ENCODE measurements around the gene ITSN1. TPM values are rescaled to one million over a fixed set of nuclear protein-coding genes. Genes with fewer than 3 reads are reported as not detected.

Gene ITSN1
- total and polyA plus RNA-seq, 2 of the 13 experiments (the other 11 are each of a cell fraction or from before 2014, with no cell fraction given), result 26.1 to 33.8 TPM

DNA sequence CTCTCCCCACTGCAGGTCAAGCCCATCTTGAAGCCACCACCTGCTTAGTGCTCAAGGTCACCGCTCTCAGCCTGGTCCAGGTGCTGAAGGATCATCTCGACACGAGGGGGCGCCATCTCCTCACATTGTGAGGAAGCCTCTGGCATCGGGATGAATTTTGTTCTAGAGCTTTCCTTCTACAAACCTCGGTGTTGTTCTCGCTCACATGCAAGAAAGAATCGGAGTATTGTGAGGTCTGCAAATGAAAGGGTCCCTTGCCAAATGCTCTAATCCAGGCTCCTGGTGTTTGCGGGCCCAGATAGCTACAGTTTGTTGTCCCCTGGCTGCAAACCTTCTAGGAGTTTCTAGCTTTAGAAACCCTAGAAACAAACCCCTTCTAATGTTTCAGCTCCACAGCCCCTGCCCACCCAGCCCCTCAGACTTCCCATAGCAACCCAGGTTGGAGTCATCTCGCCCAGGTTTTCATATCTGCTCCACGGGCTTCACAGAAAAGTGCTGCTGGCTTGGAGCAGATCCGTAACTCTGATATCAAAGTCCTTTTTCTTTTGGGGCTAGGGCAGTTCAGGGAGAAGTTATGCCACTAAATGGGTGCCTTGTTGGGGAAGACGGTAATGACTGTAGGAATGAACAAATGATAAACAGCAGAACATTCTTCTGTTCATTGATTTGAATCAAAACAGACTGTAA, 281.9 kb downstream of the ITSN1 start (continued):
- no peak for TF ChIP-seq ZNF746 (CRISPR knock-in tag; IDR thresholded peaks at IDR 0.05)
- no peak for TF ChIP-seq HMGA1 (CRISPR knock-in tag; conservative IDR thresholded peaks at IDR 0.05)
- TF ChIP-seq ARID3A (IDR thresholded peaks at IDR 0.05; ENCODE audit: low read depth, low read length), result peak; percentile 24; the same call in 1 of the 2 replicates
- TF ChIP-seq ATF5 (CRISPR knock-in tag; IDR thresholded peaks at IDR 0.05; ENCODE audit: low read depth), result no peak
- TF ChIP-seq STAT6 (CRISPR knock-in tag; IDR thresholded peaks at IDR 0.05; ENCODE audit: borderline replicate concordance), result no peak
- TF ChIP-seq ZNF639 (CRISPR knock-in tag; conservative IDR thresholded peaks at IDR 0.05), result no peak
- no peak for TF ChIP-seq ZNF776 (CRISPR knock-in tag; IDR thresholded peaks at IDR 0.05)
- TF ChIP-seq, protein P1, sequence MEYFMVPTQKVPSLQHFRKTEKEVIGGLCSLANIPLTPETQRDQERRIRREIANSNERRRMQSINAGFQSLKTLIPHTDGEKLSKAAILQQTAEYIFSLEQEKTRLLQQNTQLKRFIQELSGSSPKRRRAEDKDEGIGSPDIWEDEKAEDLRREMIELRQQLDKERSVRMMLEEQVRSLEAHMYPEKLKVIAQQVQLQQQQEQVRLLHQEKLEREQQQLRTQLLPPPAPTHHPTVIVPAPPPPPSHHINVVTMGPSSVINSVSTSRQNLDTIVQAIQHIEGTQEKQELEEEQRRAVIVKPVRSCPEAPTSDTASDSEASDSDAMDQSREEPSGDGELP (IDR thresholded peaks at IDR 0.05; ENCODE audit: borderline replicate concordance, low read depth), result no peak
- TF ChIP-seq DPF2 (CRISPR knock-in tag; IDR thresholded peaks at IDR 0.05; ENCODE audit: borderline replicate concordance, low read depth), result no peak
- TF ChIP-seq ZNF44 (CRISPR knock-in tag; IDR thresholded peaks at IDR 0.05), result no peak
- TF ChIP-seq SMARCE1 (IDR thresholded peaks at IDR 0.05; ENCODE audit: borderline replicate concordance), result no peak
- TF ChIP-seq ZNF576 (CRISPR knock-in tag; IDR thresholded peaks at IDR 0.05), result no peak
- TF ChIP-seq ZNF260 (CRISPR knock-in tag; IDR thresholded peaks at IDR 0.05; ENCODE audit: borderline replicate concordance, low read depth), result no peak
- peak; percentile 54; the same call in 1 of the 2 replicates for TF ChIP-seq GATAD2A (CRISPR knock-in tag; IDR thresholded peaks at IDR 0.05)
- TF ChIP-seq, protein P2, sequence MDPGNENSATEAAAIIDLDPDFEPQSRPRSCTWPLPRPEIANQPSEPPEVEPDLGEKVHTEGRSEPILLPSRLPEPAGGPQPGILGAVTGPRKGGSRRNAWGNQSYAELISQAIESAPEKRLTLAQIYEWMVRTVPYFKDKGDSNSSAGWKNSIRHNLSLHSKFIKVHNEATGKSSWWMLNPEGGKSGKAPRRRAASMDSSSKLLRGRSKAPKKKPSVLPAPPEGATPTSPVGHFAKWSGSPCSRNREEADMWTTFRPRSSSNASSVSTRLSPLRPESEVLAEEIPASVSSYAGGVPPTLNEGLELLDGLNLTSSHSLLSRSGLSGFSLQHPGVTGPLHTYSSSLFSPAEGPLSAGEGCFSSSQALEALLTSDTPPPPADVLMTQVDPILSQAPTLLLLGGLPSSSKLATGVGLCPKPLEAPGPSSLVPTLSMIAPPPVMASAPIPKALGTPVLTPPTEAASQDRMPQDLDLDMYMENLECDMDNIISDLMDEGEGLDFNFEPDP (CRISPR knock-in tag; conservative IDR thresholded peaks at IDR 0.05), result no peak
- TF ChIP-seq, protein P3, sequence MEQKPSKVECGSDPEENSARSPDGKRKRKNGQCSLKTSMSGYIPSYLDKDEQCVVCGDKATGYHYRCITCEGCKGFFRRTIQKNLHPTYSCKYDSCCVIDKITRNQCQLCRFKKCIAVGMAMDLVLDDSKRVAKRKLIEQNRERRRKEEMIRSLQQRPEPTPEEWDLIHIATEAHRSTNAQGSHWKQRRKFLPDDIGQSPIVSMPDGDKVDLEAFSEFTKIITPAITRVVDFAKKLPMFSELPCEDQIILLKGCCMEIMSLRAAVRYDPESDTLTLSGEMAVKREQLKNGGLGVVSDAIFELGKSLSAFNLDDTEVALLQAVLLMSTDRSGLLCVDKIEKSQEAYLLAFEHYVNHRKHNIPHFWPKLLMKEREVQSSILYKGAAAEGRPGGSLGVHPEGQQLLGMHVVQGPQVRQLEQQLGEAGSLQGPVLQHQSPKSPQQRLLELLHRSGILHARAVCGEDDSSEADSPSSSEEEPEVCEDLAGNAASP (CRISPR knock-in tag; IDR thresholded peaks at IDR 0.05; ENCODE audit: borderline replicate concordance), result peak; percentile 54; the same call in 1 of the 2 replicates
- no peak for TF ChIP-seq ZNF180 (CRISPR knock-in tag; IDR thresholded peaks at IDR 0.05; ENCODE audit: borderline replicate concordance, low read depth)
- TF ChIP-seq SMC3 (IDR thresholded peaks at IDR 0.05; ENCODE audit: low read length), result peak; percentile 99
- TF ChIP-seq PLRG1 (conservative IDR thresholded peaks at IDR 0.05), result no peak
